Brain pericyte (primary cell): ENCODE measurements around the gene TARS2.

ENCODE experiments used
- DNase-seq: peaks from one replicate; pipeline ENCODE4 v3.0.0-alpha.2; 2012; ENCODE audit warnings: low read depth, low spot score

The TARS2 gene

GRCh38 chr1:150536836-150537731 is 49.9 kb downstream of the TARS2 start:
- DNase-seq = no peak

DNA sequence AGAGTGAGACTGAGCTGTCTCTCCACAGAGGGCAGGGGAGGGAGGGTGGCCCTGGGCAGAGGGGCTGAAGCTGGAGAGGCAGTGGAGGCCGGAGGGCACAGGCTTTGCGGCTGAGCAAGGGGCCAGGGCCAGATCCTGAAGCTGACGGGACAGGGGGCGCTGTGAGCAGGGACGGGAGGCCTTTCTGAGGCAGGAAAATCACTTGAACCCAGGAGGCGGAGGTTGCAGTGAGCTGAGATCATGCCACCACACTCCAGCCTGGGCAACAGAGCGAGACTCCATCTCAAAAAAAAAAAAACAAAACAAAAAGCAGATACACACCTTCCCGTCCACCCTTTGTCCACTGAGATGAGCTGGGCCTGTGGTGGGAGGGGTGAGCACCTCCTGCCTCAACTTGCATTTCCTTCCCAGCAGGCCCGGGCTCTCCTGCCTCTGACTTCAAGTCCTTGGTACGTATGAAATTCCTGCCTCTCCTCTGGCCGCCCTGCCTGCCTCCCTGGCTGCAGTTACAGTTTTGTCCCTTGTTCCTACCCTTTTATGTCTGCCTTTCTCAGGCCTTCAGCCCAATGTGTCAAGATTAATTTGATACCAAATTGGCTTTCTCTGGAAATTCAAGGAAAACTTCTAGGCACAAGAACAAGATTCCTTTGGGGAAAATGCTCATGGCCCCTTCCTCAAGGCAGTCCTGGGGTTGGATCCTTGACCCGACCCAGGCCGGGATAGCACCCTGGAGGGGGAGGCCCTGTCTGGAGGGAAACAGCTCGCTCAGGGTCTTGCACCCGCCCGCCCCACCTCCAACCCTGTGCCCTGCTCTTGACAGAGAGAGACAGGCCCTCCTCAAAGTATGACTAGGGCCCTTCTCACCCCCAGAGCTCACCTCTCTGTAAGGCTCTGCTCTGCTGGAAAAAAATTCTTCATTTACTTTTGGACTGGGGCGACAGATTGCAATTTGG is 50.8 kb downstream of the TARS2 start:
- DNase-seq = no peak

- DNase-seq = no peak
These were observed 56.4 kb downstream of the TARS2 start for GRCh38 chr1:150543500-150544143.

DNA sequence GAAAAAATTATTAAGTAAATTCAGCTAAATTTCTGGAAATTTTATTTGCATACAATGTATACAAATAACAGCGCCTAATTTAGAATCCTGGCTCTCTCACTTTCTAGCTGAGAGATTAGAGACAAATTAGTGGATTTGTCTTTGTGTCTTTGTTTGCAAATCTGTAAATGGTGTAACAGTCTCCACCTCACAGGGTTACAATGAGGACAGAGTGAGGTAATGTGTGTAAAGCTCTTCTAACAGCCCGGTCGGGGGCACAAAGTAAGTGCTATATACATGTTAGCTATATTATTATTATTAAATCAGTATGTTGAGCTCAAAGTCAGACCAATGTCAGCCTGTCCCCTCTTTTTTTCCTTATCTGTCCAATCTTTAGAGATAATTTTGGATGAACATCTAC is 57.0 kb downstream of the TARS2 start:
- no peak for DNase-seq

GRCh38 chr1:150545486-150546032 is 58.3 kb downstream of the TARS2 start:
- no peak for DNase-seq

- no peak for DNase-seq
These were observed 59.2 kb downstream of the TARS2 start for GRCh38 chr1:150546294-150546937.

GRCh38 chr1:150548324-150548631 is 61.1 kb downstream of the TARS2 start:
- no peak for DNase-seq

- DNase-seq = no peak
These were observed 61.6 kb downstream of the TARS2 start, which contains the start of gene ADAMTSL4 for GRCh38 chr1:150548632-150549495. Gene ADAMTSL4 (plus strand): TSS chr1:150549408. CDS start chr1:150552289, 2,881 bp downstream.

DNA sequence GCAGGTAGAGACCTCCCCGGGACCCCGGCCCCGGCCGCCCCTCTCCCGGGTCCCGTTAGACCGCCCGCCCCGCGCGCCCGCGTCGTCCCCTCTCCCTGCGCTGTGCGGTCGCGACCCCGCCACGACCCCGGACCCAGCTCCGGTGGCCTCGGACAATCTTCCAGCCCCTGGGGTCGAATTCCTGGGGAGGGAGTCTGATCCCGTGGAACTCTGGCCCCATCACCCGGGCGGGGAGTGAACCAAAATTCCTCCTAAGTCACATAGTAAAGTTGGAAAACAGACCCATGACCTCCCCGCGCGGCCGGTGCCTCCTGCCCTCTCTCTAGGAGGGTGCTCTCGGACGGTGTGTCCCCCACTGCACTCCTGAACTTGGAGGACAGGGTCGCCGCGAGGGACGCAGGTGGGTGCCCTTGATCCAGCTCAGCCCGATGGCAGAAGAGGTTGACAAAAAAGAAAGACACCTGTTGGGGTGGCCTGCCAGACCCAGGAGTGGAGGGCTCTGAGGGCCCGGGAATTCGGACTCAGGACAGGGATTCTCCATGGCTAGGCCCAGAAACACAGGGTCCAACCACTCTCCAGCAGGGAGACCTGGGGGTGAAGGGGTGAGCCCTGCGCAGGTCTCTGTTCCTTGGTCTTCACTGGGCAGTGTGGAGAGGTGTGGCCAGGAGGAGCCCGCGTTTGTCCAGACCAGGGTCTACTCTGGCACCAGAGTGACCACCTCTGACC is 62.4 kb downstream of the TARS2 start:
- DNase-seq = no peak

GRCh38 chr1:150550222-150551050 is 63.2 kb downstream of the TARS2 start:
- DNase-seq = no peak

- DNase-seq = no peak
These were observed 64.0 kb downstream of the TARS2 start for GRCh38 chr1:150551051-150551783.

- DNase-seq = no peak
These were observed 64.5 kb downstream of the TARS2 start for GRCh38 chr1:150551784-150552127.

- peak; percentile 47 for DNase-seq
These were observed 65.1 kb downstream of the TARS2 start for GRCh38 chr1:150552128-150552910.

- no peak for DNase-seq
These were observed 65.7 kb downstream of the TARS2 start for GRCh38 chr1:150552911-150553289.

- DNase-seq = no peak
These were observed 66.3 kb downstream of the TARS2 start for GRCh38 chr1:150553392-150554085.

- no peak for DNase-seq
These were observed 66.8 kb downstream of the TARS2 start for GRCh38 chr1:150554086-150554452.
